Right ventricle myocardium superior (tissue), 1 donor: ENCODE results near the gene TUBA4B. TPM values are rescaled to one million over a fixed set of nuclear protein-coding genes. Genes with fewer than 3 reads are reported as not detected.
A peak's percentile ranks its signal among the peaks of the same experiment; 100 is the strongest.

ENCODE experiments used
- ATAC-seq: fragments of 200-7000 bp; cut with Tn5 transposase; one replicate; pipeline ENCODE4 v1.9.1; 2020; ENCODE audit warnings: mild to moderate bottlenecking; ENCODE audit not compliant: poor library complexity
- DNase-seq: peaks from one replicate; pipeline ENCODE4 v3.0.0-alpha.2; 2020
- intact Hi-C: fragments of 100-400 bp; cut with DNase I; formaldehyde crosslinking; loops from one replicate; pipeline ENCODE4 v1.11.2; 2022
- long read RNA-seq: library from polyadenylated mRNA; unstranded; transcript quantifications from one replicate; pipeline ENCODE4 v2.0.0, GENCODE V29; 2021
- total RNA-seq: library from RNA; stranded (reverse); fragmentation: NEBNext Ultra II Directional; extraction: Animal tissue kit (Norgen Biotek cat#: 25700); gene quantifications from one replicate; pipeline ENCODE4 v1.2.1, GENCODE V29; 2021
- donor health status: DM: no; HTN: yes; CAD: no; lungs with severe emphysema.

Gene TUBA4B
- total RNA-seq = not detected
- long read RNA-seq = 0 reads

DNA sequence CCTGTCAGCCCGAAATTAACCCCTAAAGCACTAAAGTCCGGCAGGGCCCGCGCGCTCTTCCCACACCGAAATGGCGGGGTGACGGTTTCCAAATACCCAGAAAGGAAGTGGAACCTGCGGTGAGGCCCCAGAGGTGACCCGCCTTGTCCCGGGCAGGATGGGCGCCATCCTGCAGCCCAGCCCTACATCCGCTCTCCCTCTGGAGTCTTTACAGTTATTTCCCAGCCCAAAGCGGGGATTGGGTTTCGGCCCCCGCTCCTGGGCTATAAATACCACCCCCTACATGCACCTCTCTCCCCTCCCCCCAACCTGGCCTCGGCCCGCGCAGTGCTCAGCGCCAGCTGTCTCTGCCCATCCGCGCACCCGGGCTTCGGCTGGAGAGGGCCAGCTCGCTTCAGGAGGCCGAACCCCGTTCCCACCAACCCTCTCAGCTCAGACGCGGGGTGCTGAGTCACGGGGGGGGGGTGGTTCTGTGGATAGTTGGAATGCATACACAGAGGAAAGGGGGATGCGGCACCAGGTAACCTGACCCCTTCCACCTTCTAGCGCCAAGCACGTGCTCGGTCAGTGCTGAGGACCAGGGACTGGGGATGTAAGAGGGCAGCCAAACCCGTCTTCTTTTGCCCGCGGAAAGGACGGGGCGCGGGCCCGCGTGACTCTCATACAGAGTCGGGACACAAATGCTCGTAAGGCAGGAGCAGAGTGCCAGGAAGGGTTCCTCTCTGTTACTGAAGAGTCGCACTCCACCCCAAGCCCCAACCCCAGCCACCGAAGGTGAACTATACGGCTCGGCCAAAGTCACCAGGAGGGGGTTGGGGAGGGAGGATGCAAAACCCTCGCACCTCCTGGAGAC, at the start of gene TUBA4B:
TUBA4B (plus strand) TSS at position 344 of the 853 bp plus-strand sequence; CDS start at position 509, 165 bp downstream.
- DNase-seq (peak; percentile 56), ATAC-seq (peak; percentile 52)
- intact Hi-C loops = no loop called here

DNA sequence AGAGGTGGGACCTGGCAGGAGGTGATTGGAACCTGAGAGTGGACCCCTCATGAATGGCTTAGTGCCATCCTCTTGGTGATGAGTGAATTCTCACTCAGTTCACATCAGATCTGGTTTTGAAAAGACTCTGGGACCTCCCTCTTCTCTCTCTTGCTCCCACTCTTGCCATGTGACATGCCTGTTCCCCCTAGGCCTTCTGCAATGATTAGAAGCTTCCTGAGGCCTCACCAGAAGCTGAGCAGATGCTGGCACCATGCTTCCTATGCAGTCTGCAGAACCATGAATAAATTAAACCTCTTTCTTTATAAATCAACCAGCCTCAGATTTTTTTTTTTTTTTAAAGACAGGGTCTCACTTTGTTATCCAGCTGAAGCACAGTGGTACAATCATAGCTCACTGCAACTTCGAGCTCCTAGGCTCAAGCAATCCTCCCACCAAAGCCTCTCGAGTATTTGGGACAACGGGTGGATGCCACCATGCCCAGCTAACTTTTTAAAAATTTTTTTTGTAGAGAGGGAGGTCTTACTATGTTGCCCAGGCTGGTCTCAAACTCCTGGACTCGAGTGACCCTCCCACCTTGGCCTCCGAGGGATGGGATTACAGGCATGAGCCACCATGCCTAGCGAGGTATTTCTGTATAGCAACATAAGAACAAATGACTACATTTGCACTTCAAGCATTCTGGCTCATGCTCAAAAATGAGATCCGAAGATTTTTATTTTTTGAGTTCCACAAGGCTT, 48.4 kb upstream of the TUBA4B start:
- intact Hi-C loops = no loop called here
- DNase-seq (no peak), ATAC-seq (no peak)

GRCh38 chr2:219205165-219205538, 47.9 kb upstream of the TUBA4B start:
- ATAC-seq (no peak), DNase-seq (no peak)
- intact Hi-C loops = no loop called here

GRCh38 chr2:219205981-219206327, 47.1 kb upstream of the TUBA4B start:
- no peak for ATAC-seq
- DNase-seq = no peak
- intact Hi-C loops = no loop called here

- ATAC-seq (peak; percentile 98), DNase-seq (peak; percentile 97)
- intact Hi-C loops = no loop called here
Measured at GRCh38 chr2:219206328-219207133, 46.5 kb upstream of the TUBA4B start, which contains the start of gene ZFAND2B. Gene ZFAND2B, plus strand, starts transcription at chr2:219206782. Its CDS starts 206 bp downstream, at chr2:219206988.

- DNase-seq = no peak
- ATAC-seq = no peak
- intact Hi-C loops = no loop called here
Measured at GRCh38 chr2:219207134-219207883, 45.7 kb upstream of the TUBA4B start.

GRCh38 chr2:219207884-219208740, 44.9 kb upstream of the TUBA4B start:
- intact Hi-C loops = no loop called here
- ATAC-seq (no peak), DNase-seq (no peak)

GRCh38 chr2:219209236-219210195, 43.5 kb upstream of the TUBA4B start:
- intact Hi-C loops = no loop called here
- ATAC-seq (no peak), DNase-seq (no peak)

- ATAC-seq = no peak
- DNase-seq = no peak
- intact Hi-C loops = no loop called here
Measured at GRCh38 chr2:219210196-219210885, 42.7 kb upstream of the TUBA4B start.

DNA sequence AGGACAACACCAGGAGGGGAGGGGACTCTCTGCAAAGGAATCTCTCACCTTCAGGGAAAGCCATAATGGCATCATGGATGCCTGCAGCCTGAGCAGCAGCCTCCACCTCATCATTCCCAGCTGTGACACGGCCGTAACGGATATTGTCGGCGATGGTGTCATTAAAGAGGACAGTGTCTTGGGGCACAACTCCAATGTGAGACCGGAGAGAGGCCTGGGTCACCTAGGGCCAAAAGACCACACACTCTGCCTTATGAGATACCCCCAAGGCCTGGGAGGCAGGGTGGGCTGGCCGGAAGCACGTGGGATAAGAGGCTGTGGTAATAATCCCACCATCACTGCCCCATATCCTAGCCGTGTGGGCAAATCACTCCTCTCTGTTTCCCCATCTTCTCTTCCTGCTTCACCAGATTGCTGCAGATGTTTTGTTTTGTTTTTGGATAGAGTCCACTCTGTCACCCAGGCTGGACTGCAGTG, 42.1 kb upstream of the TUBA4B start:
- intact Hi-C loops = no loop called here
- ATAC-seq = no peak
- DNase-seq = no peak

- no peak for DNase-seq
- intact Hi-C loops = no loop called here
- ATAC-seq = no peak
Measured at GRCh38 chr2:219213026-219213415, 40.0 kb upstream of the TUBA4B start.

DNA sequence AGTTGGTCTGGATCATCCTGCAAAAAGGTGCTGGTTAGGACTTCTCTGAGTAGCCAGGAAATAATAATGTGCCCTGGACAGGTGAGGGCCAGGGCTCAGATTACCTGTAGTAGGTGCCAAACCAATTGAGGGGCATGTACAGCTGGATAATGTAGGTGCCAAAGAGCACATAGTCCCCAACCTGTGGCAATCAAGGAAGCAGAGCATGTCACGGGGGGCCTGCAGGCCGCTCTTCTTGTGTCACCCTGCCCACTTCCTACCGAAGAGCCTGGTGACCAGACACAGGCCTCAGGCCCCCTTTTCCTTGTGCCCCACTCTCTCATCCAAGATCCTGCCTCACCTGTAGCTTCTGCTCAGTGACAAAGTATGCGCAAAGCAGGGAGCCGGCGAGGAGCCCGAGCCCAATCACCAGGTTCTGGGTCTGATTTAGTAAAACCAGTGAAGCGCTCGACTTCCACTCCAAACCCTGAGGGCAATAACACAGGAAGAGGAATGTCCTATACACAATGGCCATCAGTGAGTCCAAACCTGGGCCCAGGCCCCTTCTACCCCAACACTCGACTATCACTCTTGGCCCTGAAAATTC, 39.5 kb upstream of the TUBA4B start:
- no peak for DNase-seq
- ATAC-seq = no peak
- intact Hi-C loops = no loop called here

GRCh38 chr2:219214141-219214540, 38.9 kb upstream of the TUBA4B start:
- DNase-seq (no peak), ATAC-seq (no peak)
- intact Hi-C loops = no loop called here

DNA sequence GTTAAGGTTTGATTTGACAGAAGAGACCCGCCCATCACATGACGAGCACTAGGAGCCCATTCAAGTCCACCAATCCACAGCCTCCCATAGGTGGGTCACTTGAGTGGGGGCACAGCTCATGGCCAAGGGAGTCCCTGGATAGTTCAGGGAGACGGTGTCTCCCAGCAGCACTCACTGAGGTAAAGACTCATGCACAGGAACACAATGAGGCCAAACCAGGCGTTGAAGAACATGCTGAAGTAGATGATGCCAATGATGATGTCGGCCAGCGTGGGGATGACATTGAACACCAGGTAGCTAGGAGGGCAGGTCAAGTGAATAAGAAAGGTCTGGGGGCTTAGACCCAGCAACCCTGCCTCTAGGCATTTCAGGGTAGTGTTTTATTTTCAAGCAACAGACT, 38.3 kb upstream of the TUBA4B start:
- intact Hi-C loops = loop anchor here (5.0 kb wide), 1 partner anchor 37 kb away; the partner anchor contains the start of genes CNPPD1 and RETREG2
- ATAC-seq (no peak), DNase-seq (no peak)

DNA sequence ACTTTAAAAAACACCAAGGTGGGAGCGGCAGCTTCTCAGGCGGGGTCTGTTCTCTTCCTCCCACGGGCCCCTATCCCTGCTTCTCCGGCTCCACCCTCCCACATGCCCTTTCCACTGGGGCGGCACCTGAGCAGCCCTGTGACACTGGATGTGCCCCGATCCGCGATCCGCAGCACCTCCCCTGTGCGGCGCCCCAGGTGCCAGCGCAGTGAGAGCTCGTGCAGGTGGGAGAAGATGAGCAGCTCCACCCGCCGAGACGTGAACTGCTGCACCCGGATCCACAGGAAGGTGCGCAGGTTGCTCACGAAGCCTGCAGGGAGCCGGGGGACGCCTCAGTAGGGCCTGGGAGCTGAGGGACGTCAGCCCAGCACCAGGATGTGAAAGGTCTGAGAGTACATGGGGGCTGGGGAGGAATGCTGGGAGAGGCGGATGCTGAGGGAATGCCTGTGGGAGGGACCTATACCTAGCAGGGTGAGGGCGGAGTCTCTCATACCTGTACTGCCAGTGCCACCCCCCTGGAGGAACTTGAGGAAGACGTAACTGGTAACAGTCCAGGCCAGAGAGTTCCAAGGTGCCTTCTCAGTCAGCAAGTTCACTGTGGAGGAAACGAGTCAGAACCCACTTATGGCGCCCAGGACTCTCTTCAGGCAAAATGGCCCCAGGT, 37.0 kb upstream of the TUBA4B start:
- intact Hi-C loops = loop anchor here (5.0 kb wide), 1 partner anchor 39 kb away; the partner anchor contains the start of genes CNPPD1 and RETREG2
- DNase-seq = no peak
- ATAC-seq = no peak
